ENCODE measurements around the gene CSTF2T.

GRCh38 chr10:51729822-51730555 lies 30.6 kb upstream of the CSTF2T start:
- no peak for TF ChIP-seq CTCF (IDR thresholded peaks at IDR 0.05; ENCODE audit: low read depth, low read length, poor library complexity, severe bottlenecking)
- no peak for TF ChIP-seq EZH2phosphoT487 (IDR thresholded peaks at IDR 0.05; ENCODE audit: borderline replicate concordance, low read length)

All from DOHH2 (cell line).